ENCODE results near the gene SYNPO.
A peak's percentile ranks its signal among the peaks of the same experiment; 100 is the strongest.

The SYNPO gene, protein sequence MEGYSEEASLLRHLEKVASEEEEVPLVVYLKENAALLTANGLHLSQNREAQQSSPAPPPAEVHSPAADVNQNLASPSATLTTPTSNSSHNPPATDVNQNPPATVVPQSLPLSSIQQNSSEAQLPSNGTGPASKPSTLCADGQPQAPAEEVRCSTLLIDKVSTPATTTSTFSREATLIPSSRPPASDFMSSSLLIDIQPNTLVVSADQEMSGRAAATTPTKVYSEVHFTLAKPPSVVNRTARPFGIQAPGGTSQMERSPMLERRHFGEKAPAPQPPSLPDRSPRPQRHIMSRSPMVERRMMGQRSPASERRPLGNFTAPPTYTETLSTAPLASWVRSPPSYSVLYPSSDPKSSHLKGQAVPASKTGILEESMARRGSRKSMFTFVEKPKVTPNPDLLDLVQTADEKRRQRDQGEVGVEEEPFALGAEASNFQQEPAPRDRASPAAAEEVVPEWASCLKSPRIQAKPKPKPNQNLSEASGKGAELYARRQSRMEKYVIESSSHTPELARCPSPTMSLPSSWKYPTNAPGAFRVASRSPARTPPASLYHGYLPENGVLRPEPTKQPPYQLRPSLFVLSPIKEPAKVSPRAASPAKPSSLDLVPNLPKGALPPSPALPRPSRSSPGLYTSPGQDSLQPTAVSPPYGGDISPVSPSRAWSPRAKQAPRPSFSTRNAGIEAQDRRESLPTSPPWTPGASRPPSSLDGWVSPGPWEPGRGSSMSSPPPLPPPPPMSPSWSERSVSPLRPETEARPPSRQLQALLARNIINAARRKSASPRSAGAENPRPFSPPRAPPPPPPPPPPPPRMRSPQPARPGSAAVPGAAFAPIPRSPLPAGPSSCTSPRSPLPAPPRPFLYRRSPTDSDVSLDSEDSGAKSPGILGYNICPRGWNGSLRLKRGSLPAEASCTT

DNA sequence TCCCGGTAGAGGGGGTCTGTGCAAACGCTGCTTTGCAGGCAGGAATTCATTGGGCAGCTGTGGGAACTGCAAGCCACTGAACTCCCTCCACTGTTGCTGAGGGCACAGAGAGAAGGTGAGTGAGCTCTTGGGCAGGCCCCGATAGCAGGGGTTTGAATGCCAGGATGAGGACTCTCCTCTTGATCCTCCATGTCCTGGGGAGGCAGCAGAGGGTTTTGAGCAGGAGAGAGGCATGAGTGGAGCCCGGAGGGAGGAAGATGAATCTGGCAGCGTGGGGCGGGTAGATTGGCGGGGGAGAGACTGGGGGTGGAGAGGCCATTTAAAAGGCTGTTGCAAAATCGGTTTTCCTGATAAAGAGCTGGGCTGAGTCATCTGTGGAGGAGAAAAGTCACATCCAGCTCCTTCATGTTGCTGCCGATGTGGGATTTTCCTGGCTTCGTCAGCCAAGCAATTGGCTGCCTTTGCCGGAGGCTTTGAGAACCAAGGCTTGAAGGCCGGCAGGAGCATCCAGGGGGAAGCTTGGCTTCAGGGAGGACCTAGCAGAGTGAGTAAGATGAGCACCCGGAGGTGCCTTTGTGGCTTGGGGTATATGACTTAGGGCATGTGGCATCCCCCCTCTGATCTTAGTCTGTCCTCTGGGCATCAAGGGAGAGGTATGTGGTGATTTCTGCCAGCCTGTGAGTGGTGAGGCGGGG lies at the start of gene SYNPO:
TSS of gene SYNPO (plus strand) at position 350 of the 695 bp plus-strand sequence. CDS start 7,616 bp downstream, outside the sequence.
- peak; percentile 79 for DNase-seq

DNA sequence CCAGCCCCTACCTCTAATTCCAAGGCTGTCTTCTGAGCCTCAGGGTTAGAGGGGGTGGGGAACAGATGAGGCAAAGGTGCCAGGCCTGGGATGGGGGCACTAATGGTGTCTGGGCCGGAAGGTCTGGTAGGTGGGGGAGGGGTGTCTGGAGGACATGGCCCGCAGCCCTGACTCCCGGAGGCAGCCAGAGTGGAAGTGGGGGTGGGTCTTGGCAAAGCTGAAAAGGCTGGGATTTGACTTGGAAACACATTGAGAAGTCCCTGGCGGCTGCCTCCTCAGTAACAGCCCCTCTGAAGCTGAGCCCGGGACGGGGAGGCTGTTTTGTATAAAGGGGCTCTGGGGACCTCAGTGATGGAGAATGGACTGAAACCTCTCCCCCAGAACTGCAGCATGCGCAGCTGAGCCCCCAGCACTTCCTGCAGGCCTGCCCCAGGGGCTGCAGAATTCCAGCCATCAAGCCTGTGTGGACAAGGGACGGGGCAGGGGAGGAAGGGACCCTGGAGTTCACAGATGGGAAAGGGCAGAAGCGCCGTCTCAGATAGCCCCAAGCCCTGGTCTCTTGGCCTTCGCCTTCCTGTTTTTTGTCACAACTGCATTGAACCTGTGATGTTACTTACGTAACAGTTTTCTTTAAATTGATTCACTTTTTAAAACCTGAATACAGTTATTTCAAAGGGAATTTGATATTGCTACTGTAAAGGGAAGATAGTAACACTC lies 49.3 kb upstream of the SYNPO start:
- DNase-seq, result no peak

DNA sequence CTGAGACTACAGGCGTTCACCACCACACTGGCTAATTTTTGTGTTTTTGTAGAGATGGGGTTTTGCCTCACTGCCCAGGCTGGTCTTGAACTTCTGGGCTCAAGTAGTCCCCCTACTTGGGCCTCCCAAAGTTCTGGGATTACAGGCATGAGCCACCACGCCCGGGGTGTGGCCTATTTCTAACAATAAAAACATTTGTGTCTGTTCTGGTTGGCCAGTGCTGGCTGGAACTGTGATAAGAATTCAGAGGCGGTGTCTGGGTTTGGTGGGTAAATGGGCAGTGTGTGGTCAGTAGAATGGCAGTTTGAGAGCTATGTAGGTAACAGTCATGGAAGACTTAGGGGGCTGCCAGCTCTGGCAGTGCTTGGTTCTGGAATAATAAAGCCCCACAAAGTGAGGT lies 46.9 kb upstream of the SYNPO start:
- no peak for DNase-seq

DNA sequence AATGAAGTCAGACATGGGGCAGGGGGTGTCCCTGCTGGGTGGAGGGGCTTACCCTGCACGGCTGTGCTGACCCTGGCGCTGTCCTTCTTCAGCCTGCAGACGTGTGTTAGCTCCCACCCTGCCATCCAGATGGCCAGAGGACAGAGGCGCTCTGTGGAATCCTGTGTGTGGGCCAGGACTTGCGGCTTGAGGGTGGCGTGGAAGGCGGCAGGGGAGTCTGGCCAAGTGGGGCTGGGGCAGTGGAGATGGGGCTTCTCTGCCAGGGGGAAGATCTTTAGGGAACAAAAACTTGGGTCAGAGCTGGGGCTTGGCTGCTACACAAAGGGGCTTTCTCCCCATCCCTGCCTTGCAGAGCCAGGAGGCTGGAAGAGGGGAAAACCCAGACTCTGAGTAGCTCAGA lies 46.5 kb upstream of the SYNPO start:
- DNase-seq, result no peak

DNA sequence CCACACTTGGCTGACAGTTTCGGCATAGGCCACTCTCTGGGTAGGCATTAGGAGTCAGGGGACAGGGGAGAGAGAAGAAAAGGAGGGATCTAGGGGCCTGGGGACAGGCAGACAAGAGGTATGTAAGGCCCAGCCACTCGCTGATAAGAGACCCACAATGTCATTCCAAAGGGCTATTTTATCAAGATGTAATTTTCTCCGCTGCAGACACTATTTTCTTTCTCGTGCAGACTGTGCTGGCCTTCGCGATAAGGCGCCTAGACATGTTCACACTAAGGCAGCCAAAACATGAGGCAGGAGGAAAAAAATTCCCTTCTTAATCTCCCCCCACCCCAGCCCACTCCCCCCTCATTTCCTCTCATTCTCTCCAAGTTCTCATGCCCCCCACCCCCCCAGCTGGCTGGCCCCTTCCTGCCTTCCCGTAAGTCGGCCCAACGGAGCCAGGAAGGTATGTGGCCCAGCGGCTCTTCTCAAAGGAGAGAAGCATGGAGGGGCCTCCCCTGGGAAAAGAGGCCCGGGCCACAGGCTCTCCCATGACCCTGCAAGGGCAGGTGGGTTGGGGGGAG lies 44.9 kb upstream of the SYNPO start:
- no peak for DNase-seq

DNA sequence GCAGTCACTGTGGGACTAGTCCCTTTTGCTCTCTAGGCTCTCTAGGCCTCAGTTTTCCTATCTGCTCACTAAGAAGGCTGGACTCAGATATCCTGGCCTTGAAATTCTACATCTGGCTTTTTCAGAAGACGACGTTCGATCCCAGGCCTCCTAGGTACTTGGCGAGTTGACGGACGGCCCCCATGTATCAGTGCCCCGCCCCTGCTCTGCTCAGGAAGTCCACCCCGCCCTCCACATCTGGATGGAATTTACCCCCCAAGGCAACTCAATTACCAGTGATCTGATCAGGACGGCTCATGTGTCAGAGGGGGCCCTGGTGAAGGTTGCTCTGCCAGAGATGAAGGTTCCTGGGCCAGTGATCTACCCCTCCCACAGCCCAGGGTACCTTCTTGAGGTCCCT lies 44.1 kb upstream of the SYNPO start:
- DNase-seq, result no peak

- no peak for DNase-seq
These were observed 43.6 kb upstream of the SYNPO start for GRCh38 chr5:150596826-150597225.

DNA sequence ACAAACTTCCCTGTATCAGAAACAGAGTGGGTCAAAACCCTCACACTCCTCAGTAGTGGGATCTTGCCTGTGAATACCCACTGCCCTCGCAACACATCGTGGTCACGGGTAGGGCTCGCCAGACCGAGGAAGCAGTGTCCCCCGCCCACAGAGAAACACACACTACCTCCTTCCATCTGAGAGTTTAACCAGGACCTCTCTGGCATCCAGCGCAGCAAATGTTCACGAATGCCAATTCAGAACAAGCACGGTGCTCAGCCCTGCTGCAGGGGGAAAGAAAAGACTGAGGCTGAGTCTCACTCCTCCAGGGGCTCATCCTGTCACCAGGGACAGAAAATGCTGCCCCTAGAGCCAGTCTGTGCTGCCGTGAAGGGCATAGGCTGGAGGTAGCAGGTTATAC lies 42.5 kb upstream of the SYNPO start:
- DNase-seq, result no peak

DNA sequence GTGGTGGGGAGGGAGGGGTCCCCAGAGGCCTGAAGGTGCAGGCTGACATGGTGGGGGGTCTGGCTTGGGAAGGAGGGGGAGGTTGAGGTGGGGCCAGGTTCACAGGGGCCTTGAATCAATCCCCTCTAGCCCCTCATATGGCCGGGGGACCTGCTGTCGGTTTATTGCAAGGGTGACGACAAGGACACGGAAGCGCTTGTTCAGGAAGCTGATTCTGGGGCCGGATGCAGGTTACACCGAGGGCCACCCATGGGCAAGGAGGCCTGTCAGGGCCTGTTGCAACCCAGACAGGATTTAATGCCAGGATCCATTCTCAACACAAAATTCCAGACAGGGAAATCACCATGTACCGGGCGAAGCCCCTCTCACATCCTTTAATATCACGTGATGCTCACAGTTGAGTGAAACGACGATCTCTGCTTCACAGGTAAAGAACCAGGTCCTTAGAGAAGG lies 41.6 kb upstream of the SYNPO start:
- DNase-seq, result no peak

DNA sequence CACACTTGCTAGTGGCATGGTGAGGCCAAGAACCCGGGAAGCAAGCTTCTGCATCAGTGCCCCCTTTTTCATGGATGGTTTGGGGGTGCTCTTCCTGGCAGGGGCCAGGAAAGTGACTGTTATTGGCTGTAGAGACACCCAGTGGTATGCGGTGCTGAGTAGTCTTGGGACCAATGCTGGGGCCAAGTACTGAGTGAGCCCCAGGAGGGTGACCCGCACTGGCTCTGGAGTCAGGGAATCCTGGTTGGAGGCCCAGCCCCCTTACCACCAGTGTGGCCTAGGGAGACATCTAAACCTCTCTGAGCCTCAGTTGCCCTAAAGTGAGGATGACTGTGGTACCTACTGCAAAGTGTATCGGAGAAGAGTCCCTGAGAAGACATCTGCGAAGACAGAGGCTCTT lies 41.2 kb upstream of the SYNPO start:
- DNase-seq, result no peak

- DNase-seq, result peak; percentile 59
These were observed 40.4 kb upstream of the SYNPO start for GRCh38 chr5:150599917-150600511.

GRCh38 chr5:150600616-150601490 lies 39.6 kb upstream of the SYNPO start:
- no peak for DNase-seq

- DNase-seq, result no peak
These were observed 38.7 kb upstream of the SYNPO start for GRCh38 chr5:150601491-150602345.

- DNase-seq, result no peak
These were observed 37.4 kb upstream of the SYNPO start for GRCh38 chr5:150603052-150603451.

- DNase-seq, result no peak
These were observed 37.0 kb upstream of the SYNPO start for GRCh38 chr5:150603491-150603890.

- no peak for DNase-seq
These were observed 36.5 kb upstream of the SYNPO start for GRCh38 chr5:150604010-150604409.

GRCh38 chr5:150604894-150605440 lies 35.5 kb upstream of the SYNPO start:
- DNase-seq, result no peak

- DNase-seq, result no peak
These were observed 34.9 kb upstream of the SYNPO start for GRCh38 chr5:150605546-150605945.

DNA sequence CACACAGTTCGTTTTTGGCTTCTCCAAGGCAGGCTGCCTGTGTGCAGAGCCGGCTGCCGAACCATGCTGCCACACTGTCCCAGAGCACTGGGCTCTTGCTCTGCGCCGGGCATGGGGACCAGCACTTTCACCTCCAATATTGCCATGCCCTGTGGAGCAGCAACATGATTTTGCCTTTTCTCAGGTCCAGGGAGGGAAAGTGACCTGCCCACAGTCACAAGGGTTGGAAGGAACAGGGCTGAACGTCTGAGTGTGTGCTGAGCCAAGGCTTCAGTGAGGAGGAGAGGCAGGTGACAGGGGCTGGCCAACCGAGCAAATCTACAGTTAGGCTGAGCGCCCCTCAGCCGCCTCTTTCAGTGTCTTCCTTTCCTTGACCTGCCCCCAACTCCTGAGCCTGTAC lies 34.0 kb upstream of the SYNPO start:
- no peak for DNase-seq
